ENCODE measurements around the gene SENP7.
"Not testable (repeated sequence)": the region's sequence is repeated elsewhere in the genome, so short reads cannot be mapped to it uniquely, and the experiment has no call there.

GRCh38 chr3:101438641-101439040, 74.4 kb downstream of the SENP7 start:
- TF ChIP-seq CTCF, POLR2A (IDR thresholded peaks at IDR 0.05): not testable (repeated sequence)
